ENCODE measurements around the gene CDC14B.

The CDC14B gene

GRCh38 chr9:96524045-96524444, 95.6 kb downstream of the CDC14B start:
- no peak for DNase-seq (ENCODE audit: low spot score)
- no peak for TF ChIP-seq CTCF (IDR thresholded peaks at IDR 0.05; ENCODE audit: extremely low read depth, missing control alignments)

- no peak for TF ChIP-seq CTCF (IDR thresholded peaks at IDR 0.05; ENCODE audit: extremely low read depth, missing control alignments)
- no peak for DNase-seq (ENCODE audit: low spot score)
These were observed 96.3 kb downstream of the CDC14B start for GRCh38 chr9:96523374-96523773.

GRCh38 chr9:96522366-96522765, 97.3 kb downstream of the CDC14B start:
- no peak for DNase-seq (ENCODE audit: low spot score)
- TF ChIP-seq CTCF (IDR thresholded peaks at IDR 0.05; ENCODE audit: extremely low read depth, missing control alignments), result no peak

GRCh38 chr9:96519787-96520186, 99.9 kb downstream of the CDC14B start:
- no peak for TF ChIP-seq CTCF (IDR thresholded peaks at IDR 0.05; ENCODE audit: extremely low read depth, missing control alignments)
- DNase-seq (ENCODE audit: low spot score), result no peak

- no peak for DNase-seq (ENCODE audit: low spot score)
- no peak for TF ChIP-seq CTCF (IDR thresholded peaks at IDR 0.05; ENCODE audit: extremely low read depth, missing control alignments)
These were observed 100.5 kb downstream of the CDC14B start for GRCh38 chr9:96519095-96519494.

- no peak for DNase-seq (ENCODE audit: low spot score)
- TF ChIP-seq CTCF (IDR thresholded peaks at IDR 0.05; ENCODE audit: extremely low read depth, missing control alignments), result no peak
These were observed 103.8 kb downstream of the CDC14B start for GRCh38 chr9:96515621-96516470.

- TF ChIP-seq CTCF (IDR thresholded peaks at IDR 0.05; ENCODE audit: extremely low read depth, missing control alignments), result no peak
- DNase-seq (ENCODE audit: low spot score), result no peak
These were observed 104.9 kb downstream of the CDC14B start for GRCh38 chr9:96514800-96515158.
